Vagina (tissue), 2 donors: ENCODE measurements around the gene LAMC1. TPM values are rescaled to one million over a fixed set of nuclear protein-coding genes. Genes with fewer than 3 reads are reported as not detected.

Experiments
- DNase-seq, 2 donors: peaks; one replicate each; pipeline ENCODE4 v3.0.0-alpha.2; 2017; ENCODE audit errors: extremely low spot score in 2 of 2
- H3K27ac ChIP-seq: fragments of 200-600 bp; sonication (generic); one replicate; pipeline ENCODE4 v1.5.1; 2019
- H3K27me3 ChIP-seq: fragments of 200-600 bp; sonication (generic); one replicate; pipeline ENCODE4 v1.5.1; 2019
- H3K36me3 ChIP-seq, 2 donors: fragments of 200-600 bp; sonication (generic); one replicate each; pipeline ENCODE4 v1.5.1; 2017 to 2019
- H3K4me1 ChIP-seq: fragments of 200-600 bp; sonication (generic); one replicate; pipeline ENCODE4 v1.5.1; 2019
- H3K4me3 ChIP-seq, 2 donors: fragments of 200-600 bp; sonication (generic); 1 replicate in 1 of 2; 2 replicates in 1 of 2; pipeline ENCODE4 v1.5.1; 2016 to 2019
- H3K9me3 ChIP-seq: fragments of 200-600 bp; sonication (generic); one replicate; pipeline ENCODE4 v1.5.1; 2019
- CTCF ChIP-seq, 3 experiments: fragments of 450-650 bp in 2 of 3; fragments of 200-600 bp in 1 of 3; sonication (generic) in 1 of 3; IDR thresholded peaks; one replicate each; pipeline ENCODE4 v1.5.1; 2017 to 2019; ENCODE audit warnings: antibody characterized with exemption in 3 of 3, mild to moderate bottlenecking in 2 of 3, moderate library complexity in 2 of 3
- POLR2A ChIP-seq, 2 donors: fragments of 450-650 bp; IDR thresholded peaks; one replicate each; pipeline ENCODE4 v1.6.1; 2017; ENCODE audit warnings: antibody characterized with exemption in 2 of 2, mild to moderate bottlenecking in 2 of 2, moderate library complexity in 2 of 2
- POLR2AphosphoS5 ChIP-seq, 2 donors: sonication (generic); formaldehyde crosslinking; IDR thresholded peaks; one replicate each; pipeline ENCODE4 v1.9.0; 2017; ENCODE audit warnings: antibody characterized with exemption in 2 of 2, mild to moderate bottlenecking in 2 of 2, low read depth in 1 of 2; ENCODE audit not compliant: insufficient read depth in 1 of 2
- intact Hi-C: fragments of 100-400 bp; cut with DNase I; formaldehyde crosslinking; loops from one replicate; pipeline ENCODE4 v1.15.1; 2023
- total RNA-seq: library from RNA; depleted of rRNA; stranded (reverse); fragments of >200 nt; gene quantifications from one replicate; pipeline ENCODE4 v1.2.3, GENCODE V29; 2016

Gene LAMC1
- total RNA-seq, 1 donor from 2014 or later: 217 TPM

GRCh38 chr1:183131166-183131565 is 107.9 kb downstream of the LAMC1 start:
- intact Hi-C loops: loop anchor here (10.0 kb wide), 1 partner anchor 106 kb away; the partner anchor contains the start of gene LAMC1
- DNase-seq: no peak
- Histone ChIP-seq H3K36me3 (peaks cover 0 to 82% of the 10 kb centered on the region in 2 donors), H3K9me3 (no peaks in the 10 kb centered on the region), H3K27ac (no peak overlapping the region), H3K27me3 (no peaks in the 10 kb centered on the region), H3K4me3 (no peak overlapping the region), H3K4me1 (peaks cover 7% of the 10 kb centered on the region)
- TF ChIP-seq POLR2AphosphoS5 (IDR thresholded peaks at IDR 0.05; ENCODE audit: insufficient read depth in 1 of 2, low read depth in 1 of 2) (no peak), POLR2A (IDR thresholded peaks at IDR 0.05) (no peak)

- H3K36me3 ChIP-seq: peaks cover 0 to 59% of the 10 kb centered on the region in 2 donors
- no peaks in the 10 kb centered on the region for H3K27me3 ChIP-seq
- H3K27ac ChIP-seq: no peak overlapping the region
- DNase-seq: no peak
- H3K4me1 ChIP-seq: peaks cover 33% of the 10 kb centered on the region
- no peak overlapping the region for H3K4me3 ChIP-seq
- H3K9me3 ChIP-seq: no peaks in the 10 kb centered on the region
- intact Hi-C loops: loop anchor here (10.0 kb wide), 1 partner anchor 111 kb away; the partner anchor contains the start of gene LAMC1
- TF ChIP-seq POLR2A (IDR thresholded peaks at IDR 0.05) (no peak), POLR2AphosphoS5 (IDR thresholded peaks at IDR 0.05; ENCODE audit: insufficient read depth in 1 of 2, low read depth in 1 of 2) (no peak), CTCF (IDR thresholded peaks at IDR 0.05) (no peak)
These were observed 112.1 kb downstream of the LAMC1 start for GRCh38 chr1:183135336-183135735.

- Histone ChIP-seq H3K4me1 (peaks cover 33% of the 10 kb centered on the region), H3K9me3 (no peaks in the 10 kb centered on the region), H3K36me3 (peaks cover 0 to 44% of the 10 kb centered on the region in 2 donors), H3K27me3 (no peaks in the 10 kb centered on the region), H3K27ac (peak overlapping the region; percentile 28), H3K4me3 (no peak overlapping the region)
- intact Hi-C loops: loop anchor here (10.0 kb wide), 1 partner anchor 113 kb away; the partner anchor contains the start of gene LAMC1
- TF ChIP-seq CTCF (IDR thresholded peaks at IDR 0.05) (no peak), POLR2AphosphoS5 (IDR thresholded peaks at IDR 0.05; ENCODE audit: insufficient read depth in 1 of 2, low read depth in 1 of 2) (peak; percentile 13 to 68), POLR2A (IDR thresholded peaks at IDR 0.05) (no peak)
- DNase-seq: no peak
These were observed 114.6 kb downstream of the LAMC1 start for GRCh38 chr1:183137782-183138181.

- Histone ChIP-seq H3K36me3 (peaks cover 0 to 42% of the 10 kb centered on the region in 2 donors), H3K27me3 (no peaks in the 10 kb centered on the region), H3K27ac (peak overlapping the region; percentile 72), H3K4me1 (peaks cover 33% of the 10 kb centered on the region), H3K9me3 (no peaks in the 10 kb centered on the region), H3K4me3 (no peak overlapping the region)
- TF ChIP-seq POLR2AphosphoS5 (IDR thresholded peaks at IDR 0.05; ENCODE audit: insufficient read depth in 1 of 2, low read depth in 1 of 2): no peak
- no peak for TF ChIP-seq CTCF (IDR thresholded peaks at IDR 0.05)
- no peak for TF ChIP-seq POLR2A (IDR thresholded peaks at IDR 0.05)
- no peak for DNase-seq
- intact Hi-C loops: loop anchor here (10.0 kb wide), 1 partner anchor 114 kb away; the partner anchor contains the start of gene LAMC1
These were observed 115.1 kb downstream of the LAMC1 start for GRCh38 chr1:183138301-183138700.

- TF ChIP-seq POLR2A (IDR thresholded peaks at IDR 0.05) (no peak), POLR2AphosphoS5 (IDR thresholded peaks at IDR 0.05; ENCODE audit: insufficient read depth in 1 of 2, low read depth in 1 of 2) (peak in 1 of 2 donors; percentile 55), CTCF (IDR thresholded peaks at IDR 0.05) (no peak)
- Histone ChIP-seq H3K27me3 (no peaks in the 10 kb centered on the region), H3K4me3 (no peak overlapping the region), H3K27ac (peak overlapping the region; percentile 72), H3K4me1 (peaks cover 33% of the 10 kb centered on the region), H3K9me3 (no peaks in the 10 kb centered on the region), H3K36me3 (peaks cover 0 to 36% of the 10 kb centered on the region in 2 donors)
- intact Hi-C loops: loop anchor here (10.0 kb wide), 1 partner anchor 115 kb away; the partner anchor contains the start of gene LAMC1
- DNase-seq: no peak
These were observed 116.2 kb downstream of the LAMC1 start for GRCh38 chr1:183139281-183139942.
